ENCODE measurements around the gene GPRASP1. TPM values are rescaled to one million over a fixed set of nuclear protein-coding genes. Genes with fewer than 3 reads are reported as not detected.

GPRASP1 gene
- total RNA-seq (10 to 100 TPM; 18.0 to 29.8 (median 21.5) TPM), polyA plus RNA-seq (9.9 TPM)
- long read RNA-seq, donor 1, full-length matches to known transcripts = 10 of 30 reads
- long read RNA-seq, donor 1, partial matches to known transcripts = 15 of 30 reads
- long read RNA-seq, donor 1, other reads (novel, unspliced or antisense) = 5 of 30 reads
- long read RNA-seq, donor 2, full-length matches to known transcripts = 10 of 22 reads
- long read RNA-seq, donor 2, partial matches to known transcripts = 4 of 22 reads
- long read RNA-seq, donor 2, other reads (novel, unspliced or antisense) = 8 of 22 reads
- long read RNA-seq, donor 3, full-length matches to known transcripts = 34 of 78 reads
- long read RNA-seq, donor 3, partial matches to known transcripts = 7 of 78 reads
- long read RNA-seq, donor 3, other reads (novel, unspliced or antisense) = 37 of 78 reads
- long read RNA-seq, donor 4, full-length matches to known transcripts = 13 of 21 reads
- long read RNA-seq, donor 4, partial matches to known transcripts = 5 of 21 reads
- long read RNA-seq, donor 4, other reads (novel, unspliced or antisense) = 3 of 21 reads

DNA sequence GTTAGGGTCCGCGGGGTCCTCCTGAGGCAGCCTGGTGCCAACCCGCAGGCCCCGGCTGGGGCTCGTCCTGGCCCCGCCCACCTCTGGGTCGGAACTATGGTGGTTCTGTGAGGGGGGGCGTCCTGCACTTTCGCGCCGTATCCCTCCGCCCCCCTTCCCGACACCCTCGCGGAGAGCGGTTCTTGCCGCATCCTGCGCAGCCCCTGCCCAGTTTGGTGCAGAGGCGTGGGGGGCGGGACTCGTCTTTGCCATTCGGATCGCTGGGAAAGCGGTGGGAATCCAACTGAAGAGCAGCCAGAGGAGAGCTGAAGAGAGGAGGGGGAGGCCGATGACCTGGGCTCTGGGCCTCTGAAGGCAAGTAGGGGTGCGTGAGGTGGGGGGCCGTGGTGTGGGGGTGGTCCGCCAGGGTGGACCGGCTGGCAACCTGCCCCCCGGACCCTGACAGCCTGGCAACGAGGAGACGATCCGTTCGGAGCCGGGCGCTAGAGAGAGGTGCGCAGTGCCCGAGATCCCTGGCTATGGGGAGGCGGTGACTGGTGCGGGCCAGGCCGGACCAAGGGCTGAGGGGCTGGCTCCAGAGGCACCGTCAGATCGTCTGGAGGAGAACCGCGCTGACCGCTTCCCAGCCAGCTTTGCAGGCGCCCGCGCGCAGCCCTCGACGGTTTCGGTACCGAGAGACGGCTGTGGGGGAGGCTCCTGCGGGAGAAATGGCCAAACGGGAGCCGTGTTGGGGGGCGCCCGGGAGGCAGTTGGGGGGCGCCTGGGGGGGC is at the start of gene GPRASP1:
Gene GPRASP1 (plus strand): TSS at position 242 of the 770 bp plus-strand sequence. CDS start 2,431 bp downstream, outside the sequence.
- Histone ChIP-seq H3K9me3 (ENCODE audit: control insufficient read depth, low read length) (no peaks in the 10 kb centered on the region), H3K4me1 (ENCODE audit: control insufficient read depth, insufficient read depth, low read length) (peaks cover 2% of the 10 kb centered on the region), H3K4me3 (ENCODE audit: low read length) (peak within 1 kb of the TSS; percentile 66), H3K27me3 (ENCODE audit: control insufficient read depth, insufficient read depth) (no peaks in the 10 kb centered on the region), H3K27ac (ENCODE audit: low read length) (peak within 1 kb of the TSS; percentile 29)
- WGBS = under 1% methylated on average over 60 of the region's 61 CpGs
- intact Hi-C loops (cut with DNase I) = no loop called here
- ATAC-seq (peak; percentile 87 to 89), DNase-seq (peak; percentile 67 to 89 (median 88))

GRCh38 chrX:102604327-102604726 is 47.0 kb upstream of the GPRASP1 start:
- intact Hi-C loops (cut with DNase I) = no loop called here
- H3K4me3 ChIP-seq (ENCODE audit: low read length) = no peak overlapping the region
- H3K27me3 ChIP-seq (ENCODE audit: control insufficient read depth, insufficient read depth) = no peaks in the 10 kb centered on the region
- H3K4me1 ChIP-seq (ENCODE audit: control insufficient read depth, insufficient read depth, low read length) = no peaks in the 10 kb centered on the region
- H3K9me3 ChIP-seq (ENCODE audit: control insufficient read depth, low read length) = no peaks in the 10 kb centered on the region
- ATAC-seq (no peak), DNase-seq (no peak)
- 60% methylated on average over 1 of the region's 1 CpG for WGBS
- H3K27ac ChIP-seq (ENCODE audit: low read length) = no peak overlapping the region

- Histone ChIP-seq H3K4me1 (ENCODE audit: control insufficient read depth, insufficient read depth, low read length) (no peaks in the 10 kb centered on the region), H3K27ac (ENCODE audit: low read length) (no peak overlapping the region), H3K9me3 (ENCODE audit: control insufficient read depth, low read length) (no peaks in the 10 kb centered on the region), H3K4me3 (ENCODE audit: low read length) (no peak overlapping the region), H3K27me3 (ENCODE audit: control insufficient read depth, insufficient read depth) (no peaks in the 10 kb centered on the region)
- DNase-seq (no peak), ATAC-seq (no peak)
- intact Hi-C loops (cut with DNase I) = no loop called here
- WGBS = 97% methylated on average over 1 of the region's 1 CpG
These were observed 45.2 kb upstream of the GPRASP1 start for GRCh38 chrX:102606115-102606514.

- no peaks in the 10 kb centered on the region for H3K27me3 ChIP-seq (ENCODE audit: control insufficient read depth, insufficient read depth)
- no peak for DNase-seq
- WGBS = 92% methylated on average over 4 of the region's 4 CpGs
- no peaks in the 10 kb centered on the region for H3K4me1 ChIP-seq (ENCODE audit: control insufficient read depth, insufficient read depth, low read length)
- intact Hi-C loops (cut with DNase I) = no loop called here
- no peaks in the 10 kb centered on the region for H3K9me3 ChIP-seq (ENCODE audit: control insufficient read depth, low read length)
- H3K4me3 ChIP-seq (ENCODE audit: low read length) = no peak overlapping the region
- no peak for ATAC-seq
- no peak overlapping the region for H3K27ac ChIP-seq (ENCODE audit: low read length)
These were observed 40.4 kb upstream of the GPRASP1 start for GRCh38 chrX:102610905-102611304.

GRCh38 chrX:102624105-102624504 is 27.2 kb upstream of the GPRASP1 start:
- intact Hi-C loops (cut with DNase I) = no loop called here
- ATAC-seq = peak; percentile 64 to 85

DNA sequence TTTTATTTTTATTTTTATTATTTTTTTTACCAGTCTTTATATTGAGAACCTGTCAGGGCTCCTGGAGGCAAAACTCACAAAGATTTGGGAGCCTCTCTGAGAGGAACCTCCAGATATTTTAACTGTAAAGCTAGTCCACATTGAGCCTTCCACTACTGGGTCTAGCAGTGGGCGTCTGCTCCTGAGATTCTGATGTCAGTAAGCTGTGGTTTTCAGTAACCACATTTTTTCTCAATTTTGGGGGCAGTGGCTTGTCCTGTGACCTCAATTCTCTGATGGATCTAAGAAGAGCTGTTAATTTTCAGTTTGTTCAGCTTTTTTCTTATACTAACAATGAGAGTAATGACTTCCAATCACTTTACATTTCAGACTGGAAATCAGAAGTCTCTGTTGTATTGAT is 23.6 kb upstream of the GPRASP1 start:
- WGBS = 100% methylated on average over 1 of the region's 1 CpG
- intact Hi-C loops (cut with DNase I) = no loop called here
- no peaks in the 10 kb centered on the region for H3K9me3 ChIP-seq (ENCODE audit: control insufficient read depth, low read length)
- no peaks in the 10 kb centered on the region for H3K27me3 ChIP-seq (ENCODE audit: control insufficient read depth, insufficient read depth)
- no peak for DNase-seq
- H3K4me3 ChIP-seq (ENCODE audit: low read length) = no peak overlapping the region
- H3K27ac ChIP-seq (ENCODE audit: low read length) = no peak overlapping the region
- ATAC-seq = no peak
- no peaks in the 10 kb centered on the region for H3K4me1 ChIP-seq (ENCODE audit: control insufficient read depth, insufficient read depth, low read length)

More at GRCh38 chrX:102624105-102624504, 27.2 kb upstream of the GPRASP1 start:
- Histone ChIP-seq H3K27ac (ENCODE audit: low read length) (no peak overlapping the region), H3K4me3 (ENCODE audit: low read length) (no peak overlapping the region), H3K9me3 (ENCODE audit: control insufficient read depth, low read length) (no peaks in the 10 kb centered on the region), H3K27me3 (ENCODE audit: control insufficient read depth, insufficient read depth) (no peaks in the 10 kb centered on the region), H3K4me1 (ENCODE audit: control insufficient read depth, insufficient read depth, low read length) (no peaks in the 10 kb centered on the region)
- WGBS = 69% methylated on average over 6 of the region's 6 CpGs
- peak in 2 of 3 donors; percentile 17 to 36 for DNase-seq

DNA sequence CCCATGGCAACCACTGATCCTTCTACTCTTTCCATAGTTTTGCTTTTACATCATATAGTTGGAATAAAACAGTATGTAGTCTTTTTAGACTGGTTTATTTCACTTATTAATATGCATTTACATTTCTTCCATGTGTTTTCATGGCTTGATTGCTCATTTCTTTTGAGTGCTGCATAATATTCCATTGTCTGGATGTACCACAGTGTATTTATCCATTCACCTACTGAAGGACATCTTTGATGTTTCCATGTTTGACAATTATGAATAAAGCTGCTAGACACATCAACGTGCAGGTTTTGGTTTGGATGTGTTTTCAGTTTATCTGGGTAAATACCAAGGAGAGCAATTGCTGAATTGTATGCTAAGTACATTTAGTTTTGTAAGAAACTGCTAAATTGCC is 13.7 kb upstream of the GPRASP1 start:
- WGBS = 98% methylated on average over 1 of the region's 1 CpG
- DNase-seq (no peak), ATAC-seq (no peak)
- no peaks in the 10 kb centered on the region for H3K4me1 ChIP-seq (ENCODE audit: control insufficient read depth, insufficient read depth, low read length)
- H3K9me3 ChIP-seq (ENCODE audit: control insufficient read depth, low read length) = no peaks in the 10 kb centered on the region
- no peak overlapping the region for H3K4me3 ChIP-seq (ENCODE audit: low read length)
- H3K27ac ChIP-seq (ENCODE audit: low read length) = no peak overlapping the region
- intact Hi-C loops (cut with DNase I) = no loop called here
- no peaks in the 10 kb centered on the region for H3K27me3 ChIP-seq (ENCODE audit: control insufficient read depth, insufficient read depth)

- DNase-seq (no peak), ATAC-seq (peak; percentile 46 to 49)
- no peaks in the 10 kb centered on the region for H3K9me3 ChIP-seq (ENCODE audit: control insufficient read depth, low read length)
- intact Hi-C loops (cut with DNase I) = no loop called here
- peaks cover 2% of the 10 kb centered on the region for H3K4me1 ChIP-seq (ENCODE audit: control insufficient read depth, insufficient read depth, low read length)
- peak overlapping the region; percentile 66 for H3K4me3 ChIP-seq (ENCODE audit: low read length)
- H3K27ac ChIP-seq (ENCODE audit: low read length) = no peak overlapping the region
- H3K27me3 ChIP-seq (ENCODE audit: control insufficient read depth, insufficient read depth) = no peaks in the 10 kb centered on the region
- WGBS = 2% methylated on average over 23 of the region's 23 CpGs
These were observed 411 bp upstream of the GPRASP1 start for GRCh38 chrX:102650903-102651241.

- WGBS = 3% methylated on average over 22 of the region's 22 CpGs
- intact Hi-C loops (cut with DNase I) = no loop called here
- Histone ChIP-seq H3K9me3 (ENCODE audit: control insufficient read depth, low read length) (no peaks in the 10 kb centered on the region), H3K4me3 (ENCODE audit: low read length) (peak overlapping the region; percentile 66), H3K27ac (ENCODE audit: low read length) (peak overlapping the region; percentile 29), H3K27me3 (ENCODE audit: control insufficient read depth, insufficient read depth) (no peaks in the 10 kb centered on the region), H3K4me1 (ENCODE audit: control insufficient read depth, insufficient read depth, low read length) (peaks cover 2% of the 10 kb centered on the region)
- ATAC-seq (peak; percentile 77 to 79), DNase-seq (peak; percentile 45 to 74 (median 65))
These were observed 877 bp downstream of the GPRASP1 start for GRCh38 chrX:102652031-102652688.

GRCh38 chrX:102654696-102655095 is 3.4 kb downstream of the GPRASP1 start:
- intact Hi-C loops (cut with DNase I) = no loop called here
- ATAC-seq (no peak), DNase-seq (peak in 2 of 3 donors; percentile 66 to 70)
- Histone ChIP-seq H3K4me3 (ENCODE audit: low read length) (no peak overlapping the region), H3K27ac (ENCODE audit: low read length) (no peak overlapping the region), H3K27me3 (ENCODE audit: control insufficient read depth, insufficient read depth) (no peaks in the 10 kb centered on the region), H3K4me1 (ENCODE audit: control insufficient read depth, insufficient read depth, low read length) (peaks cover 2% of the 10 kb centered on the region), H3K9me3 (ENCODE audit: control insufficient read depth, low read length) (no peaks in the 10 kb centered on the region)
- 73% methylated on average over 2 of the region's 2 CpGs for WGBS

Data from right cardiac atrium (tissue), 5 donors.